Metanephros (tissue), 1 donor: ENCODE data around the gene OSBPL10. TPM values are rescaled to one million over a fixed set of nuclear protein-coding genes. Genes with fewer than 3 reads are reported as not detected.

ENCODE experiments used
- total RNA-seq: library from RNA; depleted of rRNA; stranded (reverse); fragments of >200 nt; gene quantifications from one replicate; pipeline ENCODE4 v1.2.3, GENCODE V29; 2014

Gene OSBPL10
- 36.4 TPM for total RNA-seq

GRCh38 chr3:31981206-31982181, at the start of gene OSBPL10, which contains the start of gene ZNF860:
Gene OSBPL10, minus strand, starts transcription at chr3:31981262. Its CDS starts 83 bp downstream, at chr3:31981179.
Gene ZNF860, plus strand, starts transcription at chr3:31981750. Its CDS starts 7,330 bp downstream, at chr3:31989080.

Other genes starting within 250 kb of the OSBPL10 start
- gene ZNF860, start 488 bp upstream of the OSBPL10 start, total RNA-seq: 2.2 TPM
- gene GPD1L, start 125.4 kb upstream of the OSBPL10 start, total RNA-seq: 43.2 TPM